ENCODE measurements around the gene CACNA1C. TPM values are rescaled to one million over a fixed set of nuclear protein-coding genes. Genes with fewer than 3 reads are reported as not detected.

Gene CACNA1C
- total RNA-seq, 3 donors from 2014 or later: 2.6 to 11.8 (median 9.5) TPM

DNA sequence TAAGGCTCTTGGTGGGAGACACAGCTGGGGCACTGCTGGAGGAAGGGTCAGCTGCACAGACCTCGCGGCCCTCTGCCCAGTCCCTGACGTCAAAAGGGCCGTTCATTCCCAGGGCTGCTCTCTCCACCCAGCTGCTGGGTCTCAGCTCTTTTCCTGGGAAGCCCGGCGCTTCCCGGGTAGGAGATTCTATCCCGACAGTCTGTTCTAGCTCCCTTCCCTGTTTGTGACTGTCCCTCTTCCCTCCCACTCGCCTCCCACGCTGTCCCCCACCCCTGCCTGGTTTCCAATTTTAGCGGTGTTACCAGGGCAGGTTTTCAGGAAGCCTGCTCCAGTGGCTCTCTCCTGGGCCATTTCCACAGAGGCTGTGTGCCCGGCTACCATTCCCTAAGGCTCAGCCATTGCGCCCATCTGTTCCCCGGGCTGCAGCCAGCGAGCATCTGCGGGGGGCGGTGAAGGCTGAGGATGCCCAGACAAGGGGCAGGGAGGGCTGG, 186.6 kb downstream of the CACNA1C start:
- Histone ChIP-seq H3K36me3 (no peaks in the 10 kb centered on the region), H3K27me3 (no peaks in the 10 kb centered on the region), H3K4me3 (no peak overlapping the region), H3K27ac (peak overlapping the region in 1 of 2 donors; percentile 69), H3K4me1 (no peaks in the 10 kb centered on the region), H3K9me3 (no peaks in the 10 kb centered on the region)
- no peak for TF ChIP-seq POLR2AphosphoS5 (IDR thresholded peaks at IDR 0.05)
- TF ChIP-seq, protein P1, sequence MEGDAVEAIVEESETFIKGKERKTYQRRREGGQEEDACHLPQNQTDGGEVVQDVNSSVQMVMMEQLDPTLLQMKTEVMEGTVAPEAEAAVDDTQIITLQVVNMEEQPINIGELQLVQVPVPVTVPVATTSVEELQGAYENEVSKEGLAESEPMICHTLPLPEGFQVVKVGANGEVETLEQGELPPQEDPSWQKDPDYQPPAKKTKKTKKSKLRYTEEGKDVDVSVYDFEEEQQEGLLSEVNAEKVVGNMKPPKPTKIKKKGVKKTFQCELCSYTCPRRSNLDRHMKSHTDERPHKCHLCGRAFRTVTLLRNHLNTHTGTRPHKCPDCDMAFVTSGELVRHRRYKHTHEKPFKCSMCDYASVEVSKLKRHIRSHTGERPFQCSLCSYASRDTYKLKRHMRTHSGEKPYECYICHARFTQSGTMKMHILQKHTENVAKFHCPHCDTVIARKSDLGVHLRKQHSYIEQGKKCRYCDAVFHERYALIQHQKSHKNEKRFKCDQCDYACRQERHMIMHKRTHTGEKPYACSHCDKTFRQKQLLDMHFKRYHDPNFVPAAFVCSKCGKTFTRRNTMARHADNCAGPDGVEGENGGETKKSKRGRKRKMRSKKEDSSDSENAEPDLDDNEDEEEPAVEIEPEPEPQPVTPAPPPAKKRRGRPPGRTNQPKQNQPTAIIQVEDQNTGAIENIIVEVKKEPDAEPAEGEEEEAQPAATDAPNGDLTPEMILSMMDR (IDR thresholded peaks at IDR 0.05): no peak
- TF ChIP-seq POLR2A (IDR thresholded peaks at IDR 0.05): no peak
- DNase-seq (ENCODE audit: low spot score in 2 of 2): no peak
- intact Hi-C loops (cut with DNase I; ENCODE audit: low total_unique reads): no loop called here

DNA sequence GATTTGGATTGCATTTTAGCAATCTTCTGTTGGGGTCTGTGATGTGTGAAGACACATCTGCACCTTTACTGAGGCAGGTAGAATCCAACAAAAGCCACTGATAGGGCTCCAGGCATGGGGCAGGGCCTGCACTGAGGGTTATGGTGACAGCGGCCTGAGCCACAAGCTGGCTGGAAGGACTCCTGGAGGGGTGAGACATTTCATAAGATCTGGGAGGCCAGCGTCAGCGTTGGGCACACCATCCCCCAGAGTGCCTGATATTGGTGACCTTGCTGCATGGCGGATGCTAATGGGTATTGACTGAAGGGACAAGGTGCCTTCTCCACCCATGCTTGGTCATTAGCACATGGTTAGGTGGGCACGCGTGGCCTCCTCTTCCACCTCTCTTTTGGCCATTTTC, 187.6 kb downstream of the CACNA1C start:
- TF ChIP-seq POLR2AphosphoS5 (IDR thresholded peaks at IDR 0.05) (no peak), POLR2A (IDR thresholded peaks at IDR 0.05) (no peak)
- TF ChIP-seq, protein P1 (IDR thresholded peaks at IDR 0.05): no peak
- Histone ChIP-seq H3K9me3 (no peaks in the 10 kb centered on the region), H3K4me1 (no peaks in the 10 kb centered on the region), H3K27ac (no peak overlapping the region), H3K36me3 (no peaks in the 10 kb centered on the region), H3K27me3 (no peaks in the 10 kb centered on the region), H3K4me3 (no peak overlapping the region)
- no peak for DNase-seq (ENCODE audit: low spot score in 2 of 2)
- intact Hi-C loops (cut with DNase I; ENCODE audit: low total_unique reads): no loop called here

DNA sequence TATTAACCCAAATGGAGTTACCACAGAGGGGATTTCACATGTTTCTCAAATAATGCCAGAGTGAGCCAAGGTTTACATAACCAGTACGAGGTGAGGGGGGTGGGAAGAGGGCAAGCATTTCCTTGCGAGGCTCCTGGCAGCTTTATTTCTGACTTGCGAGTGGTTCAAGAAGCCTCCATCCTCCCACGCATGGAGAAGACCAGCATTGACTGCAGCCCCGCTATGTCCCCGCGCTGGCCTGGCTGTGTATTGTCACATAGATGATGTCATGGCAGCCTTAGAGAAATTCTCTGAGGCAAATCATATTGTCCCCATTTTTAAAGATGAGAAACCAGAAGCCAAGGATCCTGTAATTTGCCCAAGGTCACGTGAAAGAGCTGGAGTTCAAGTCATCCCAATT, 188.2 kb downstream of the CACNA1C start:
- no peaks in the 10 kb centered on the region for H3K4me1 ChIP-seq
- H3K27me3 ChIP-seq: no peaks in the 10 kb centered on the region
- intact Hi-C loops (cut with DNase I; ENCODE audit: low total_unique reads): no loop called here
- no peaks in the 10 kb centered on the region for H3K9me3 ChIP-seq
- H3K27ac ChIP-seq: no peak overlapping the region
- no peak for DNase-seq (ENCODE audit: low spot score in 2 of 2)
- TF ChIP-seq POLR2AphosphoS5 (IDR thresholded peaks at IDR 0.05) (no peak), POLR2A (IDR thresholded peaks at IDR 0.05) (no peak)
- TF ChIP-seq, protein P1 (IDR thresholded peaks at IDR 0.05): no peak
- no peak overlapping the region for H3K4me3 ChIP-seq
- H3K36me3 ChIP-seq: no peaks in the 10 kb centered on the region

DNA sequence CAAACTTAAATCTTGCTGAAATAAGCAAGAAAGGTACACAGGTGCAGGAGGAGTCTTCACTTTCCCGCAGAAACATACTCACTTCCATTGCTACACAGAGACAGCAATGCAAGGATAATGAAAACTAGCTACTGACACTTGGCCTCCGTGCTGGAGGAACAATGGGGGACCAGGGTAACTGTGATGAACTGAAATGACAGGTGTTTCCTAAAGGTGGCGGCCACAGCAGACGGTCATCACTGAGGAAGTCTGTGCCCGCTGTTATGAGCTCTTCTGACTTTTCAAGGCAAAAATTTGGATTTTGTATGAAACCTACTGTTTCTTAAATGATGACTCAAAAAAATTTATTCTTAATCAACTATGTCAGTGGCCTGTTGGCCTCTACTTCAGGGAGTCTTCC, 189.4 kb downstream of the CACNA1C start:
- H3K27ac ChIP-seq: no peak overlapping the region
- DNase-seq (ENCODE audit: low spot score in 2 of 2): no peak
- TF ChIP-seq POLR2A (IDR thresholded peaks at IDR 0.05): no peak
- TF ChIP-seq, protein P1 (IDR thresholded peaks at IDR 0.05): no peak
- TF ChIP-seq POLR2AphosphoS5 (IDR thresholded peaks at IDR 0.05): no peak
- H3K4me3 ChIP-seq: no peak overlapping the region
- no peaks in the 10 kb centered on the region for H3K9me3 ChIP-seq
- no peaks in the 10 kb centered on the region for H3K4me1 ChIP-seq
- no peaks in the 10 kb centered on the region for H3K27me3 ChIP-seq
- intact Hi-C loops (cut with DNase I; ENCODE audit: low total_unique reads): no loop called here
- no peaks in the 10 kb centered on the region for H3K36me3 ChIP-seq

DNA sequence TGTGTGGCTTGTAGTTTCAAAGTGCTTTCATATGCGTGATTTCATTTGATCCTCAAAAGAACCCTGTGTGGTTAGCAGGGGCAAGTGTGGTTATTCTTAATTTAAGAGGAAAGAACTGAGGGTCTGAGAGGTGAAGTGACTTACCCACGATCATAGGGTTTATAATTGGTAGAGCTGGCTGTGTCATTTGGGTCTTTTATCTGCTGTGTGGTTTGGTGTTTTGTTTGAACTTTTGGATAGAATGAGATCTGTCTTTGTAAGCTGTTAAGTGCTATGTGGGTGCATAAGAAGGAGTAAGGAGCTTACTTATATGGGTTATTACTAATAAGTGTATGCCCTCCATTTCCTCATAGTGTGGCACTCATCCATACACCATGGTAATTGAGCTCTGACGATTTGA, 190.0 kb downstream of the CACNA1C start:
- H3K4me3 ChIP-seq: no peak overlapping the region
- H3K27ac ChIP-seq: no peak overlapping the region
- DNase-seq (ENCODE audit: low spot score in 2 of 2): no peak
- H3K36me3 ChIP-seq: no peaks in the 10 kb centered on the region
- H3K9me3 ChIP-seq: no peaks in the 10 kb centered on the region
- TF ChIP-seq POLR2AphosphoS5 (IDR thresholded peaks at IDR 0.05) (no peak), POLR2A (IDR thresholded peaks at IDR 0.05) (no peak)
- TF ChIP-seq, protein P1 (IDR thresholded peaks at IDR 0.05): no peak
- intact Hi-C loops (cut with DNase I; ENCODE audit: low total_unique reads): no loop called here
- no peaks in the 10 kb centered on the region for H3K4me1 ChIP-seq
- no peaks in the 10 kb centered on the region for H3K27me3 ChIP-seq
